Measurements from ENCODE around the gene ZSWIM6.

The ZSWIM6 gene

GRCh38 chr5:61348447-61348846 lies 16.4 kb downstream of the ZSWIM6 start:
- no peak overlapping the region for H3K4me3 ChIP-seq (ENCODE audit: low read depth, low read length)
- DNase-seq (ENCODE audit: low read depth) = no peak
- no peak for TF ChIP-seq CTCF (IDR thresholded peaks at IDR 0.05; ENCODE audit: control insufficient read depth, extremely low read depth, insufficient read depth)

- no peak for DNase-seq (ENCODE audit: low read depth)
- TF ChIP-seq CTCF (IDR thresholded peaks at IDR 0.05; ENCODE audit: control insufficient read depth, extremely low read depth, insufficient read depth) = no peak
- H3K4me3 ChIP-seq (ENCODE audit: low read depth, low read length) = no peak overlapping the region
Observed at GRCh38 chr5:61349935-61350334, 17.9 kb downstream of the ZSWIM6 start.

- H3K4me3 ChIP-seq (ENCODE audit: low read depth, low read length) = no peak overlapping the region
- DNase-seq (ENCODE audit: low read depth) = no peak
- TF ChIP-seq CTCF (IDR thresholded peaks at IDR 0.05; ENCODE audit: control insufficient read depth, extremely low read depth, insufficient read depth) = no peak
Observed at GRCh38 chr5:61350535-61350934, 18.5 kb downstream of the ZSWIM6 start.

GRCh38 chr5:61351733-61352132 lies 19.7 kb downstream of the ZSWIM6 start:
- H3K4me3 ChIP-seq (ENCODE audit: low read depth, low read length) = no peak overlapping the region
- no peak for DNase-seq (ENCODE audit: low read depth)
- TF ChIP-seq CTCF (IDR thresholded peaks at IDR 0.05; ENCODE audit: control insufficient read depth, extremely low read depth, insufficient read depth) = no peak

- no peak overlapping the region for H3K4me3 ChIP-seq (ENCODE audit: low read depth, low read length)
- no peak for TF ChIP-seq CTCF (IDR thresholded peaks at IDR 0.05; ENCODE audit: control insufficient read depth, extremely low read depth, insufficient read depth)
- DNase-seq (ENCODE audit: low read depth) = no peak
Observed at GRCh38 chr5:61352180-61352579, 20.1 kb downstream of the ZSWIM6 start.

- DNase-seq (ENCODE audit: low read depth) = no peak
- H3K4me3 ChIP-seq (ENCODE audit: low read depth, low read length) = no peak overlapping the region
- TF ChIP-seq CTCF (IDR thresholded peaks at IDR 0.05; ENCODE audit: control insufficient read depth, extremely low read depth, insufficient read depth) = no peak
Observed at GRCh38 chr5:61352612-61353156, 20.6 kb downstream of the ZSWIM6 start.

GRCh38 chr5:61353293-61353692 lies 21.2 kb downstream of the ZSWIM6 start:
- no peak for TF ChIP-seq CTCF (IDR thresholded peaks at IDR 0.05; ENCODE audit: control insufficient read depth, extremely low read depth, insufficient read depth)
- no peak for DNase-seq (ENCODE audit: low read depth)
- no peak overlapping the region for H3K4me3 ChIP-seq (ENCODE audit: low read depth, low read length)
